HG03342 (cell line): ENCODE results near the gene GNG7.
"Not testable (repeated sequence)": the region's sequence is repeated elsewhere in the genome, so short reads cannot be mapped to it uniquely, and the experiment has no call there.

Experiments
- ATAC-seq: cut with Tn5 transposase; IDR thresholded peaks from one replicate; pipeline ENCODE4 v1.9.1; 2021; ENCODE audit warnings: mild to moderate bottlenecking, moderate library complexity; ENCODE audit not compliant: unreplicated experiment

Gene GNG7

GRCh38 chr19:2714102-2714501 is 11.6 kb upstream of the GNG7 start:
- not testable (repeated sequence) for ATAC-seq

- not testable (repeated sequence) for ATAC-seq
These were observed 10.7 kb upstream of the GNG7 start for GRCh38 chr19:2713170-2713569.

GRCh38 chr19:2711875-2712205 is 9.3 kb upstream of the GNG7 start:
- ATAC-seq = no peak

GRCh38 chr19:2711172-2711874 is 8.8 kb upstream of the GNG7 start:
- ATAC-seq = no peak

GRCh38 chr19:2706251-2706650 is 3.8 kb upstream of the GNG7 start:
- ATAC-seq = no peak

- no peak for ATAC-seq
These were observed 1.3 kb upstream of the GNG7 start for GRCh38 chr19:2703691-2704216.

GRCh38 chr19:2703077-2703437 is 563 bp upstream of the GNG7 start:
- ATAC-seq = no peak

GRCh38 chr19:2701361-2702169 is 929 bp downstream of the GNG7 start:
- no peak for ATAC-seq

- ATAC-seq = no peak
These were observed 1.7 kb downstream of the GNG7 start for GRCh38 chr19:2700660-2701360.

- ATAC-seq = no peak
These were observed 2.9 kb downstream of the GNG7 start for GRCh38 chr19:2699413-2700140.

- ATAC-seq = no peak
These were observed 8.3 kb downstream of the GNG7 start for GRCh38 chr19:2694196-2694595.

- ATAC-seq = no peak
These were observed 8.9 kb downstream of the GNG7 start for GRCh38 chr19:2693492-2694160.

GRCh38 chr19:2691951-2692350 is 10.5 kb downstream of the GNG7 start:
- no peak for ATAC-seq

GRCh38 chr19:2690856-2691255 is 11.6 kb downstream of the GNG7 start:
- ATAC-seq = no peak

GRCh38 chr19:2686360-2686759 is 16.1 kb downstream of the GNG7 start:
- ATAC-seq = no peak

GRCh38 chr19:2685204-2685704 is 17.2 kb downstream of the GNG7 start:
- no peak for ATAC-seq

- ATAC-seq = no peak
These were observed 19.0 kb downstream of the GNG7 start for GRCh38 chr19:2683430-2684003.

GRCh38 chr19:2680808-2681207 is 21.7 kb downstream of the GNG7 start:
- ATAC-seq = no peak

GRCh38 chr19:2679439-2679838 is 23.1 kb downstream of the GNG7 start:
- ATAC-seq = no peak

GRCh38 chr19:2678948-2679347 is 23.5 kb downstream of the GNG7 start:
- not testable (repeated sequence) for ATAC-seq
